Measurements from ENCODE around the gene TBC1D24. TPM values are rescaled to one million over a fixed set of nuclear protein-coding genes. Genes with fewer than 3 reads are reported as not detected.

Gene TBC1D24
- total RNA-seq, 2 donors from 2014 or later: 4.4 to 8.4 TPM

DNA sequence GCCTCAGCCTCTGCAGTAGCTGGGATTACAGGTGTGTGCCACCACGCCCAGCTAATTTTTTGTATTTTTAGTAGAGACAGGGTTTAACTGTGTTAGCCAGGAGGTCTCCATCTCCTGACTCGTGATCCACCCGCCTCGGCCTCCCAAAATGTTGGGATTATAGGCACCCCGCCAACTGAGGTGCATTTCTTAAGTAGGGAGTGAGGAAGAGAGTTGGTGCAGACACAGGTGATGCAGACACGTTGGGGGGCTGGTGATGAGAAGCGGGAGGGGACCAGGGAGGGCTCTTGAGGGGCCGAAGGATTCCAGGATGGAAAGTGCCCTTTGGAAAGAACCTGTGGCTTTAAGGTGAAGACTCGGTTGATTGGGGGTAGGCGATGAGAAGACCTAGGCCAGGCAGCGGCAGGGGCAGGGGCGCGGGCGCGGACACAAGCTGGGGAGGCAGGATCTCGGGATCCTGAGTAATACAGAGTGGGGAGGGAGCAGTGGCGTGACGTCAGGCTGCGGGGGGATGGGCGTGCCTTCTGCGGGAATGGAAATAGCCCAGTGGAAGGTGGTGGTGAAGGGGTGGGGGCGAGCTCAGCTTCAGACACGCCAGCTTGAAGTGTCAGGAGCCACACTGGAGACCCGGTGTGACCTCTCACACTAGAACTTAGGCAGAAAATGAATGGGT, 36.3 kb downstream of the TBC1D24 start:
- ATAC-seq (no peak), DNase-seq (no peak)
- no peak overlapping the region for H3K4me3 Mint-ChIP-seq
- peak overlapping the region; percentile 95 for H3K27ac Mint-ChIP-seq
- no peaks in the 10 kb centered on the region for H3K27me3 Mint-ChIP-seq
- peaks cover 33% of the 10 kb centered on the region for H3K4me1 Mint-ChIP-seq
- H3K36me3 Mint-ChIP-seq (ENCODE audit: low read depth): no peaks in the 10 kb centered on the region
- H3K9me3 ChIP-seq (ENCODE audit: control insufficient read depth, low read length, poor library complexity, severe bottlenecking): no peaks in the 10 kb centered on the region

DNA sequence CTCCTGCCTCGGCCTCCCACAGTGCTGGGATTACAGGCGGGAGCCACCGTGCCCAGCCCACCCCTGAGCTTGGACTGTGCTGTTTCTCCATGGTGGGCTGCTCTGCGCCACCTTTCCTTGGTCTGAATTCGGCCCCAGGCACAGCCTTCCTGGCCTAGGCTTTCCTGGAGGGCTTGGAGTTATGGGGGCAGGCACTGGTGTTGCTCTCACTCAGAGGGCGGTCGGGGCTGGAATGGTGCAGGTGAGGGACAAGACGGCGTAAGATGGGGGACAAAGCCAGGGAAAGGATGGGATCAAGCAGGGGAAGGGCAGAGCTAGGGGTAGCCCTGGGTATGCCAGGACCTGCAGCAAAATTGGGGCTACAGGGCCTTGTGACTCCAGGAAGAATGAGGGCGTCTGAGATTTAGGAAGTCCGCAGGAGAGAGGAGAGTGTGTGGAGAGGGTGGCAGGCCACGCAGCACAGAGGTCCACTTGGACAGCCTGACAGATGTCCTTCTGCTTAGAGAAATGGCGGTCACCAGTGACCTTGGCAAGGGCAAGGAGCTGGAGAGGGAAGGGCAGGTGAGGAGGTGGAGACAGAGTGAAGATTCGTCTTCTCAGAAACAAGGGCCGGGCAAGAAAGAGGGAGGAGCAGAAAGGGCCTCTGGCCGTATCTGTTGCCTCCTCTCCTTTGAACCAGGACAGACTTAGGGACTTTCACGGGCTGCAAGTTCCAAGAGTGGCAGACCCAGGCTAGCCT, 37.2 kb downstream of the TBC1D24 start:
- Mint-ChIP-seq H3K4me3 (peak overlapping the region; percentile 93), H3K27me3 (no peaks in the 10 kb centered on the region), H3K36me3 (ENCODE audit: low read depth) (peaks cover 4% of the 10 kb centered on the region), H3K4me1 (peaks cover 42% of the 10 kb centered on the region), H3K27ac (peak overlapping the region; percentile 95)
- no peak for DNase-seq
- no peak for ATAC-seq
- H3K9me3 ChIP-seq (ENCODE audit: control insufficient read depth, low read length, poor library complexity, severe bottlenecking): no peaks in the 10 kb centered on the region

DNA sequence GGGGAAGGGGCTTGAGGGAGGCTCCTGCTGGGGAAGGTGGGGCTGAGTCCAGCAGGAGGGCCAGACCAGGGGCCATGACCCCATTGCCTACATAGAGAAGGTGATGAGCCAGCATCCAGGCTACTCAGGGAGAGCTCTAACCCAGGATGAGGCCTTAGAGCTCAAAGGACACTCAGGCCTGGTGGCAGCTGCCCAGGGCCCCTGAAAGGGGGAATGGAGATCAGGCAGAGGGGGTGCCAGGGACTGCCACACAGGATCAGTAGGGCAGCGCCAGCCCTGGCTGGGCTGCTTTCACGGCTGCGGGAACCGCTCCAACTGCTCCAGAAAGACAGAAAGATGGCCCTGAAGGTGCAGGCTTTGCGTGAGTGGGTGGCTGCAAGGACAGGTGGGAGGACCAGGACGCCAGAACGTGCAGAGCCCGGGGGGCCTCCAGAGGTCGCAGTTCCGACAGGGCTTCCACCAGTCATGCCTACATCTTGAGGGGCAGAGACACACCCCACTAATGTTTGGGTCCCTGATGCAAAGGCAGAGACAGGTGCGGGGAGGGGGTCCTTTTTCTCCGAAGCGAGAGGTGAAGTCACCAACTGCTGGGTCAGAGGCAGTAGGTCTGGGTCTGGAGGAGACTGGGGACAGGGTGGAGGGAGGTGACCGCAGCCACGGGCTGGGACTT, 37.9 kb downstream of the TBC1D24 start:
- Mint-ChIP-seq H3K36me3 (ENCODE audit: low read depth) (peaks cover 4% of the 10 kb centered on the region), H3K27ac (peak overlapping the region; percentile 95), H3K4me3 (peak overlapping the region; percentile 93), H3K27me3 (no peaks in the 10 kb centered on the region), H3K4me1 (peaks cover 48% of the 10 kb centered on the region)
- DNase-seq (no peak), ATAC-seq (no peak)
- H3K9me3 ChIP-seq (ENCODE audit: control insufficient read depth, low read length, poor library complexity, severe bottlenecking): no peaks in the 10 kb centered on the region

DNA sequence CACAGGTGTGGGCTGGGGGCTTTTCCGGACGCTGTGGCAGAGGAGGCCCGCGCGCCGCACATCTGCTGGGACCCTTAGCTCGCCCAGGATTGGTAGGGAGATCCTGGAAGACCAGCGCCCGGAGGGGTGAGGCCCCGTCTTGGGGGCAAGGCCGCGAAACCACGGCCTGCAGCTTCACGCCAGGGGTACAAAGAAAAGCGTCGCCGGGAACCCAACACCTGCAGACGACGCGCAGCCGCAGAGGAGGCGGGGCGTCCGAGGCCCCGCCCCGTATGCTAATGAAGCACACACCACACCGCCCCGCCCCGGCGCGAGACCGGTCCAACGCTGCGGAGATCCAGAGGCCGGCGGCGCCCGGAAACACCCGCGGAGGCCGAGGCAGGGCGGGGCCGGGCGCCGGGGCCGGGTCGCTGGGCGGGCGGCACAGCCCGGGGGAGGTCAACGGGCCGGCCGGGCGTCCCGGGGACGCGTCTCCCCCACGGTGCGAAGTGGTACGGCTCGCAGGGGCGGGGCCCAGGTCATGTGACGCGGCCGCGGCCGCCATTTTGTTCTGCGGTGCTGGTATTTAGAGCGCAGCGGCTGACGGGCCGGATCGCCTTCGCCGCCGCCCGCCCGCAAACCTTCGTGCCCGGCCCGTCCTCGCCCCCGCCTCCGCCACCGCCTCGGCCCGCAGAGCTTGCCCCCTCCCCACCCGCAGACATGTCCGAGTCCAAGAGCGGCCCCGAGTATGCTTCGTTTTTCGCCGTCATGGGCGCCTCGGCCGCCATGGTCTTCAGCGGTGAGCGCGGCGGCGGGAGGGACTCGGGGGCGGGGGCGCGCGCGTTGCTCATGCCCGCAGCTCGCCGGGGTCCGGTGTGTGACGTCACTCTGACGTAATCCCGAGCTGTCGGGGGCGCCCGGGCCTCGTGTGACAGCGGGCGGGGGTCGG, 38.7 kb downstream of the TBC1D24 start, which contains the start of gene ATP6V0C:
Gene ATP6V0C (plus strand): TSS at position 548 of the 928 bp plus-strand sequence. CDS start 152 bp downstream, at position 700.
- DNase-seq (peak; percentile 83 to 89 (median 86)), ATAC-seq (peak; percentile 87)
- H3K9me3 ChIP-seq (ENCODE audit: control insufficient read depth, low read length, poor library complexity, severe bottlenecking): no peaks in the 10 kb centered on the region
- Mint-ChIP-seq H3K36me3 (ENCODE audit: low read depth) (peaks cover 4% of the 10 kb centered on the region), H3K27me3 (no peaks in the 10 kb centered on the region), H3K4me3 (peak within 1 kb of the TSS; percentile 93), H3K4me1 (peaks cover 48% of the 10 kb centered on the region), H3K27ac (peak within 1 kb of the TSS; percentile 95)

DNA sequence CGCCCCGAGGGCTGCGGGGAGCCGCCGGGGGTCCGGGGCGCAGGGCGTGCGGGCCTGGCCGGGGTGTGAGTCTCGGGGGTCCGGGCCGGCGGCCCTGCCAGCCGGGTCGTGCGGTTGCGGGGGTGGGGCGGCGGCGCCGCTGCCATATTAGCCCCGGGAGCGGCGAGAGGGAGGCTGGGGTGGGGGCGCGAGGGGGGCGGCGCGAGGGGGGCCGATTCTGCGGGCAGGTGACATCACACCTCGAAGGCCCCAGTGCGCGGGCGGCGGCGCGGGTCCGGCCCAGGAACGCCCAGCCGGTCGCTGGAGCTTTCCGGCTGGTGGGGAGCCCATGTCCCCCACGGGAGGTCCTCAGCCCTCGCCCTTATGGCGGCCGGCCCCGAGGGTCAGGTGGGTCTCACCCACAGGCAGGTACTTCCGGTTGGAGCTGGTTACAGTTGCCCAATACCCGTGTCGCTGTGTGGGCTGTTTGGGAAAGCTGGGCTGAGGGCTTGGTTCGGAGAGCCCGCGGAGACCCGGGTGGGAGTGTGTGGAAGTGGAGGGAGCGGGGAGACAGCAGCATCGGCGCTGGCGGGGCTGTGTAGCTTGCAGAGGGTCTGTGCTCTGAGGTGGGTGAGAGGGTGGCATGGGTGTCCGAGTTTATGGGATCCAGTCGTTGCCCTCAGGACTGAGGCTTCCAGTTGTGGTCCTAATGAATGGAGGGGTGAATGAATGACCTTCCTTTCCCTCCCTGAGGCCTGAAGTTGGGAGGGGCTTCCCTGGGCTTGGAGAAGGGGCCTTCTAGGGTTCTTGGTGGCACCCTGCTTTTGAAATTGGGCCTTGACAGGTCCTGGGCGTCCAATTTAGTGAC, 39.6 kb downstream of the TBC1D24 start:
- DNase-seq (peak in 2 of 3 donors; percentile 41 to 45), ATAC-seq (no peak)
- no peaks in the 10 kb centered on the region for H3K9me3 ChIP-seq (ENCODE audit: control insufficient read depth, low read length, poor library complexity, severe bottlenecking)
- peak overlapping the region; percentile 95 for H3K27ac Mint-ChIP-seq
- H3K36me3 Mint-ChIP-seq (ENCODE audit: low read depth): peaks cover 4% of the 10 kb centered on the region
- H3K27me3 Mint-ChIP-seq: no peaks in the 10 kb centered on the region
- peaks cover 52% of the 10 kb centered on the region for H3K4me1 Mint-ChIP-seq
- H3K4me3 Mint-ChIP-seq: peak overlapping the region; percentile 93

DNA sequence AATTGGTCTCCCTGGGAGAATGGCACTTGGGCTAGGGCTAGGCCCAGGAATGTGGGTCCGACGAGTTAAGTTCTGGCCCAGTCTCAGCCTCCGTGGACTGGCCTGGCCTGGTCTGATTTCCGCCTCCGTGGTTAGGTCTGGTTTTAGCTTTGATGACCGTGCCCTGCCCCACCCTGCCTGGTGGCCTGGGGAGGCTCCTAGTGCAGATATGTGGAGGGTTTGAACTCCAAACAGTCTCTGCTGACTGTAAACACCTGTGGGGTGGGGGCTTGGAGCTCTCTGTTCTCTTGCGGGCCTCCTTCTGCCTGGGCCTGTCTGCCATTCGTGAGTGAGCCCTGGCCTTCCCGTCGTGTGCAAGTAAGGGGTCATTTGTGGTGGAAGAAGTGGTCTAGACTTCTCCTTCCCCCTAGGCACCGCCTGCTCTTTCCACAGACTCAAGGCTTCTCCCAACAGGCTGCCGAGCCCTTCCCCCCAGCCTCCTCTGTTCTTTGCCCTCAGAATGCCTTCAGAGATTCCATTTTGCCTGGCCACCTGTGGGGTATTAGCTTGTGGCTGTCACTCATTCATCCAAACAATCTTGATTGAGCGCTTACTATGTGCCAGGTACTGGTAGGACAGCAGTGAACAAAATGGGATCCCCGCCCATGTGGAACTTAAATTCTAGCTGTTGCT, 40.4 kb downstream of the TBC1D24 start:
- Mint-ChIP-seq H3K27ac (peak overlapping the region; percentile 95), H3K4me3 (peak overlapping the region; percentile 93), H3K36me3 (ENCODE audit: low read depth) (peaks cover 6% of the 10 kb centered on the region), H3K27me3 (no peaks in the 10 kb centered on the region), H3K4me1 (peaks cover 55% of the 10 kb centered on the region)
- ATAC-seq: no peak
- H3K9me3 ChIP-seq (ENCODE audit: control insufficient read depth, low read length, poor library complexity, severe bottlenecking): no peaks in the 10 kb centered on the region
- DNase-seq: no peak

DNA sequence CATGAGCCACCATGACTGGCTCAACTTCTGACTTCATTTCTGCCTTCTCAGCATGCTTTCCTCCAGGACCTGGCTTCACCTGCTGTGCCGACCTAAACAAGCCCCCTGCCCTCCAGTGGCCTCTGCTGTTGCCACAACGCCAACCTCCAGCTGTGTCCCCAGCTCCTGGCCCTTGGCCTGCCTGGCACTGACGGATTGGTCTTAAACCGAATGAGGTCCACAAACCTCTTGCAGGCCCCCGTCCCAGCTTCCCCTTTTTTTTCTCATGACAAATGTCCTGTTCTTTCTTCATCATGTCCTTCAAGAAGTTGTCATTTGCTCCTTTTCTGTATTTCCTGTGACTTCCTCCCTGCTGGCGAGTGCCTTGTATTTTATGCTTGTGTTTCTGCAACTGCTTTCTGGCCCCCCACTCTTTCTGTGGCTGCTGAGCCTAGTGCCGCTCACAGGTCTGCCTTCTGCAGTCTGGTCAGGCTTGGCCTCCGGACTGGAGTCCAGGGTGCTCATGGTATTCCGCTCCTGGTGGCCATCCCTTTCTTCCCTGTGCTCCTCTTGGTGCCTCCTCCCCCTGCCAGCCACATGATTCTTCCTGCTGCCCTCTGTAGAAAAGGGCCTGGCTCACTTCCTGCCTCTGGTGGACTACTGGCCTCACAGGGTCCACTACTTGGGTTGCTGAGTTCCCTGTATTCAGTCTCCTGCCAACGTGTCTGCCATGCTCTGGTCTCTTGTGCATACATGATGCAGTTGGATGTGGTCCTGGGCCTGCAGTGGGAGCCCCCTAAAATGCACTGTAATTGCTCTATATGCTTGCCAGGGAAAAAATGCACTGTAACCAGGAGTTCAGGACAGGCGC, 41.7 kb downstream of the TBC1D24 start:
- H3K36me3 Mint-ChIP-seq (ENCODE audit: low read depth): peaks cover 6% of the 10 kb centered on the region
- DNase-seq (no peak), ATAC-seq (no peak)
- H3K4me1 Mint-ChIP-seq: peaks cover 53% of the 10 kb centered on the region
- H3K9me3 ChIP-seq (ENCODE audit: control insufficient read depth, low read length, poor library complexity, severe bottlenecking): no peaks in the 10 kb centered on the region
- no peaks in the 10 kb centered on the region for H3K27me3 Mint-ChIP-seq
- H3K27ac Mint-ChIP-seq: peak overlapping the region; percentile 95
- peak overlapping the region; percentile 93 for H3K4me3 Mint-ChIP-seq

DNA sequence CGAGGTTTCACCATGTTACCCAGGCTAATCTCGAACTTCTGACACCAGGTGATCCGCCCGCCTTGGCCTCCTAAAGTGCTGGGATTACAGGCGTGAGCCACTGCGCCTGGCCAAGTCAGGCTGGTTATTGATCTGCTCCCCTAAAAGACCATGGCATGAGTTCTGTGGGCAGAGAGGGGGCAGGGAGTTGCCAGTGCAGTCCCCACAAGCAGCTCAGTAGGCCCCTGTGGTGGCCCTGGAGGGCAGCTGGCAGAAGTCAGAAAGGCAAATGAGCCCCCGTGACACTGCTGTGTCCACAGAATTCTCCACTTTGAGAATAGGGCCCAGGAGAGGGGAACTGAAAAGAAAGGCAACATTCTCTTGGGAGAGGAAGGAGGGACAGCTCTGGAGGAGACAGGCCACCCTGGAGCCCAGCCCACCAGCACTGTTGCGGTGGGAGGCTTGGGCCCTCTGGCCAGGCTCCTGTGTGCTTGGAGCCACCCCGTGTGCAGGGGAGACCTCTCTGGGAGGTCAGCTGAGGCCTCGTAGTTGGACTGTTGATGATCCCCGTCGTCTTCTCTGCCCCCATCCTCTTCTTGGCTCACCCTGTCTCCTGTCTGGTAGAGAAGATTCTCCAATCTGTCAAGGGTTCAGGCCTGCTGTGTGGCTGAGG, 43.2 kb downstream of the TBC1D24 start:
- H3K27ac Mint-ChIP-seq: peak overlapping the region; percentile 95
- no peaks in the 10 kb centered on the region for H3K27me3 Mint-ChIP-seq
- ATAC-seq: no peak
- H3K36me3 Mint-ChIP-seq (ENCODE audit: low read depth): peaks cover 6% of the 10 kb centered on the region
- no peaks in the 10 kb centered on the region for H3K9me3 ChIP-seq (ENCODE audit: control insufficient read depth, low read length, poor library complexity, severe bottlenecking)
- no peak for DNase-seq
- H3K4me1 Mint-ChIP-seq: peaks cover 44% of the 10 kb centered on the region
- peak overlapping the region; percentile 19 for H3K4me3 Mint-ChIP-seq

DNA sequence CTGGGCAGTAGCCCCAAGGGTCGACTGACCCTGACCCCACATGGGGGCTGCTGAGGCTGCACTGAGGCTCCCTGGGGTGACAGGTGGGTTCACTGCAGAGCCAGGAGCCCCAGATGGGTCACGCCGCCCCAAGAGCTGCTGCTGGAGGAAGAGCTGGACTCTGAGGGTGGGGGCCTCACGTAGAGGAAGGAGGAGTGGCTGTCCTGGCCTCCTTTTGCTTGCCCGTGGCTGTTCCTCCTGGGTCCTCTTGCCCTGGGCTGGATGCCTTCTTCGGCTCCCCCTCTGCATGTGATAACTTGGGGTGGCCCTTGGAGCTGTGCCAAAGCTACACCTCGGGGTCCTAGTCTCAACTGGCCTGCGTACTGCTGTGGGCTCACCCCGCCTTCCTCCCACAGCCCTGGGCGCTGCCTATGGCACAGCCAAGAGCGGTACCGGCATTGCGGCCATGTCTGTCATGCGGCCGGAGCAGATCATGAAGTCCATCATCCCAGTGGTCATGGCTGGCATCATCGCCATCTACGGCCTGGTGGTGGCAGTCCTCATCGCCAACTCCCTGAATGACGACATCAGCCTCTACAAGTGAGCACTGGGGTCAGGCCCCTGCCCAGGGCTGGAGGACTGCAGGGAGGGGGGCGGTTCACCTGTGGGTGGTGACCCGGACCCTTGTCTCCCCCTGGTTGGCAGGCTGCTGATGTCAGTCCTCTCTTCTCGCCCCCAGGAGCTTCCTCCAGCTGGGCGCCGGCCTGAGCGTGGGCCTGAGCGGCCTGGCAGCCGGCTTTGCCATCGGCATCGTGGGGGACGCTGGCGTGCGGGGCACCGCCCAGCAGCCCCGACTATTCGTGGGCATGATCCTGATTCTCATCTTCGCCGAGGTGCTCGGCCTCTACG, 44.1 kb downstream of the TBC1D24 start:
- H3K9me3 ChIP-seq (ENCODE audit: control insufficient read depth, low read length, poor library complexity, severe bottlenecking): no peaks in the 10 kb centered on the region
- Mint-ChIP-seq H3K27me3 (no peaks in the 10 kb centered on the region), H3K4me1 (peaks cover 46% of the 10 kb centered on the region), H3K36me3 (ENCODE audit: low read depth) (peaks cover 6% of the 10 kb centered on the region), H3K4me3 (peak overlapping the region; percentile 88), H3K27ac (peak overlapping the region; percentile 91)
- DNase-seq (no peak), ATAC-seq (no peak)

DNA sequence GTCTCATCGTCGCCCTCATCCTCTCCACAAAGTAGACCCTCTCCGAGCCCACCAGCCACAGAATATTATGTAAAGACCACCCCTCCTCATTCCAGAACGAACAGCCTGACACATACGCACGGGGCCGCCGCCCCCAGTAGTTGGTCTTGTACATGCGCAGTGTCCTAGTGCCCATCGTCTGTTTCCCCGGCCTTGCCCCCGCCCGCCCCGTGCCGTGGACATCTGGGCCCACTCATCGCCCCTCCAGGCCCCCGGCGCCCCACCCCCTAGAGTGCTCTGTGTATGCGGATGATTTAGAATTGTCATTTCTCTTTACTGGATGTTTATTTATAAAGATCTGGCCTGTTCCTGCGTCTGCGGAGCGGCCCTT, 44.8 kb downstream of the TBC1D24 start:
- Mint-ChIP-seq H3K4me1 (peaks cover 46% of the 10 kb centered on the region), H3K36me3 (ENCODE audit: low read depth) (peaks cover 9% of the 10 kb centered on the region), H3K4me3 (peak overlapping the region; percentile 88), H3K27ac (peak overlapping the region; percentile 91), H3K27me3 (no peaks in the 10 kb centered on the region)
- no peaks in the 10 kb centered on the region for H3K9me3 ChIP-seq (ENCODE audit: control insufficient read depth, low read length, poor library complexity, severe bottlenecking)
- ATAC-seq: no peak
- no peak for DNase-seq
